DOHH2 (cell line): ENCODE measurements around the gene PSAP.

Source experiments
- CTCF ChIP-seq: fragments of 200-600 bp; sonication (generic); IDR thresholded peaks from one replicate; pipeline ENCODE4 v1.5.1; 2014; ENCODE audit warnings: antibody characterized with exemption, mild to moderate bottlenecking, low read depth, low read length; ENCODE audit not compliant: poor library complexity, severe bottlenecking
- EZH2phosphoT487 ChIP-seq: fragments of 200-600 bp; sonication (generic); IDR thresholded peaks from 2 replicates; pipeline ENCODE4 v1.6.1; 2017; ENCODE audit warnings: borderline replicate concordance, mild to moderate bottlenecking, antibody characterized with exemption, low read length, moderate library complexity, mixed read lengths

GRCh38 chr10:71817831-71818655 is 33.0 kb downstream of the PSAP start:
- TF ChIP-seq CTCF (no peak), EZH2phosphoT487 (no peak)
